Measurements from ENCODE around the gene MUS81. TPM values are rescaled to one million over a fixed set of nuclear protein-coding genes. Genes with fewer than 3 reads are reported as not detected.

MUS81 gene
- total and polyA plus RNA-seq, 9 of the 15 experiments (the other 6 are each of a cell fraction or from before 2014, with no cell fraction given) = 13.4 to 118 (median 53.7) TPM

DNA sequence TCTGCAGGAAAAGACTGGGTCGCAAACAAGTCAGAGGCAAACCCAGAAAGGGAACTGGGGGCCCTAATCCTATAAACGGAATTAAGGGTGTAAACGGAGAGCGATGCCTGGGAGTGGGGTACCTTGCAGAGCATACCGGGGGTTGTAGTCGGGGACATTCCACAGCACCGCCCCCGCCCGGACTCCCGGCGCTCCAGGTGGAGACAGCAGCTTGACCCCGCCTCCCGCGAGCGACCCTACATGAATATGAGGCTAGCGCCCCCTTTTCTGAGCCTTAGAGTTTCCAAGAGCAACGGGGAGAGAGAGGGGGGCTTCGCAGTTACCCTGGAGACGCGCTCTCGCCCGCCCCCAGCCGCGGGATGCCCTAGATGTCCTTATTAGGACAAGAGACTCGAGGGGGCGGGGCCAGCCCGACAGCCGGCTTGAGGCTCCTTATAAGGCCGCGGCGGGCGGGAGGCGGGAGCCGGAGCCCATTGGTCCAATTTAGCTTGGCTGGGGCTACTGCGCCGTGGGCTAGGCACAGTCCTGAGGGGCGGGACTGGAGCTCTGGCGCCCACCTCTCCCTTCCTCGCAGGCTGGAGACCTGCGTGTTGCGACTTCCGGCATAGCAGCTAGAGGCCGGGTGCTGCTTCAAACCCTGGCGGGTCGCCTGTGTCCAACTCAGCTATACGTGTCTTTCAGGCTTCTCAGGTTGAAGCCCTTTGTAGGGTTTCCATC, 980 bp upstream of the MUS81 start (continued):
- TF ChIP-seq MTA3 (IDR thresholded peaks at IDR 0.05; ENCODE audit: borderline replicate concordance) (peak; percentile 73; the same call in 1 of the 2 replicates), TEAD4 (IDR thresholded peaks at IDR 0.05; ENCODE audit: low read length) (no peak; the same call in 1 of the 2 replicates), TEAD4 (CRISPR knock-in tag; IDR thresholded peaks at IDR 0.05; ENCODE audit: borderline replicate concordance) (no peak), CHAMP1 (IDR thresholded peaks at IDR 0.05) (no peak), ZFPM2 (CRISPR knock-in tag; IDR thresholded peaks at IDR 0.05) (no peak), PML (IDR thresholded peaks at IDR 0.05; ENCODE audit: low read length) (peak; percentile 82), TAL1 (IDR thresholded peaks at IDR 0.05) (no peak), ZNF175 (CRISPR knock-in tag; IDR thresholded peaks at IDR 0.05; ENCODE audit: low read depth) (peak; percentile 98), SUPT5H (IDR thresholded peaks at IDR 0.05) (peak; percentile 93; the same call in 1 of the 2 replicates), SMC3 (conservative IDR thresholded peaks at IDR 0.05; ENCODE audit: insufficient read depth, low read depth, low read length) (no peak), MEIS2 (IDR thresholded peaks at IDR 0.05; ENCODE audit: partially characterized antibody) (no peak), PPARD (CRISPR knock-in tag; IDR thresholded peaks at IDR 0.05) (no peak), USF1 (CRISPR knock-in tag; IDR thresholded peaks at IDR 0.05) (no peak), GATA2 (CRISPR knock-in tag; IDR thresholded peaks at IDR 0.05) (no peak), NONO (IDR thresholded peaks at IDR 0.05; ENCODE audit: low read depth in 2 of 2, low read length in 1 of 2) (peak; percentile 10 to 45; a peak in 1 of 4 replicates), MNT (conservative IDR thresholded peaks at IDR 0.05) (peak in 1 of 2 experiments; percentile 42; a peak in 2 of 4 replicates), MYBL2 (IDR thresholded peaks at IDR 0.05; ENCODE audit: low read depth) (no peak), MYBL2 (CRISPR knock-in tag; IDR thresholded peaks at IDR 0.05; ENCODE audit: borderline replicate concordance) (no peak)
- TF ChIP-seq, protein P1, sequence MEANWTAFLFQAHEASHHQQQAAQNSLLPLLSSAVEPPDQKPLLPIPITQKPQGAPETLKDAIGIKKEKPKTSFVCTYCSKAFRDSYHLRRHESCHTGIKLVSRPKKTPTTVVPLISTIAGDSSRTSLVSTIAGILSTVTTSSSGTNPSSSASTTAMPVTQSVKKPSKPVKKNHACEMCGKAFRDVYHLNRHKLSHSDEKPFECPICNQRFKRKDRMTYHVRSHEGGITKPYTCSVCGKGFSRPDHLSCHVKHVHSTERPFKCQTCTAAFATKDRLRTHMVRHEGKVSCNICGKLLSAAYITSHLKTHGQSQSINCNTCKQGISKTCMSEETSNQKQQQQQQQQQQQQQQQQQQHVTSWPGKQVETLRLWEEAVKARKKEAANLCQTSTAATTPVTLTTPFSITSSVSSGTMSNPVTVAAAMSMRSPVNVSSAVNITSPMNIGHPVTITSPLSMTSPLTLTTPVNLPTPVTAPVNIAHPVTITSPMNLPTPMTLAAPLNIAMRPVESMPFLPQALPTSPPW (CRISPR knock-in tag; IDR thresholded peaks at IDR 0.05) = peak; percentile 99
- TF ChIP-seq, protein P2, sequence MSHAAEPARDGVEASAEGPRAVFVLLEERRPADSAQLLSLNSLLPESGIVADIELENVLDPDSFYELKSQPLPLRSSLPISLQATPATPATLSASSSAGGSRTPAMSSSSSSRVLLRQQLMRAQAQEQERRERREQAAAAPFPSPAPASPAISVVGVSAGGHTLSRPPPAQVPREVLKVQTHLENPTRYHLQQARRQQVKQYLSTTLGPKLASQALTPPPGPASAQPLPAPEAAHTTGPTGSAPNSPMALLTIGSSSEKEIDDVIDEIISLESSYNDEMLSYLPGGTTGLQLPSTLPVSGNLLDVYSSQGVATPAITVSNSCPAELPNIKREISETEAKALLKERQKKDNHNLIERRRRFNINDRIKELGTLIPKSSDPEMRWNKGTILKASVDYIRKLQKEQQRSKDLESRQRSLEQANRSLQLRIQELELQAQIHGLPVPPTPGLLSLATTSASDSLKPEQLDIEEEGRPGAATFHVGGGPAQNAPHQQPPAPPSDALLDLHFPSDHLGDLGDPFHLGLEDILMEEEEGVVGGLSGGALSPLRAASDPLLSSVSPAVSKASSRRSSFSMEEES (CRISPR knock-in tag; IDR thresholded peaks at IDR 0.05) = no peak
